MM.1S (cell line): ENCODE measurements around the gene COL28A1.

Experiments used
- EZH2 ChIP-seq: fragments of 300-600 bp; sonication (generic); optimal IDR thresholded peaks from 2 replicates; pipeline ENCODE3; 2017; ENCODE audit warnings: low read depth, mild to moderate bottlenecking, antibody characterized with exemption, low read length, mixed read lengths
- TF ChIP-seq, protein P1 (sequence below): fragments of 300-600 bp; sonication (generic); IDR thresholded peaks from 2 replicates; pipeline ENCODE4 v1.5.1; 2016; ENCODE audit warnings: antibody characterized with exemption, low read length, mixed read lengths

- TF ChIP-seq, protein P1, sequence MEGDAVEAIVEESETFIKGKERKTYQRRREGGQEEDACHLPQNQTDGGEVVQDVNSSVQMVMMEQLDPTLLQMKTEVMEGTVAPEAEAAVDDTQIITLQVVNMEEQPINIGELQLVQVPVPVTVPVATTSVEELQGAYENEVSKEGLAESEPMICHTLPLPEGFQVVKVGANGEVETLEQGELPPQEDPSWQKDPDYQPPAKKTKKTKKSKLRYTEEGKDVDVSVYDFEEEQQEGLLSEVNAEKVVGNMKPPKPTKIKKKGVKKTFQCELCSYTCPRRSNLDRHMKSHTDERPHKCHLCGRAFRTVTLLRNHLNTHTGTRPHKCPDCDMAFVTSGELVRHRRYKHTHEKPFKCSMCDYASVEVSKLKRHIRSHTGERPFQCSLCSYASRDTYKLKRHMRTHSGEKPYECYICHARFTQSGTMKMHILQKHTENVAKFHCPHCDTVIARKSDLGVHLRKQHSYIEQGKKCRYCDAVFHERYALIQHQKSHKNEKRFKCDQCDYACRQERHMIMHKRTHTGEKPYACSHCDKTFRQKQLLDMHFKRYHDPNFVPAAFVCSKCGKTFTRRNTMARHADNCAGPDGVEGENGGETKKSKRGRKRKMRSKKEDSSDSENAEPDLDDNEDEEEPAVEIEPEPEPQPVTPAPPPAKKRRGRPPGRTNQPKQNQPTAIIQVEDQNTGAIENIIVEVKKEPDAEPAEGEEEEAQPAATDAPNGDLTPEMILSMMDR, result no peak
- TF ChIP-seq EZH2, result no peak
Measured at GRCh38 chr7:7405461-7405860, 130.2 kb downstream of the COL28A1 start.
